GM19025 (cell line): ENCODE measurements around the gene RPL27A.

Experiments used
- ATAC-seq: cut with Tn5 transposase; IDR thresholded peaks from one replicate; pipeline ENCODE4 v1.9.1; 2021; ENCODE audit warnings: mild to moderate bottlenecking, low read depth, moderate library complexity; ENCODE audit not compliant: unreplicated experiment

Gene RPL27A

GRCh38 chr11:8672346-8672745 is 10.2 kb upstream of the RPL27A start:
- no peak for ATAC-seq

- ATAC-seq: no peak
Observed at GRCh38 chr11:8674859-8675258, 7.7 kb upstream of the RPL27A start.

- no peak for ATAC-seq
Observed at GRCh38 chr11:8676458-8676857, 6.1 kb upstream of the RPL27A start.

DNA sequence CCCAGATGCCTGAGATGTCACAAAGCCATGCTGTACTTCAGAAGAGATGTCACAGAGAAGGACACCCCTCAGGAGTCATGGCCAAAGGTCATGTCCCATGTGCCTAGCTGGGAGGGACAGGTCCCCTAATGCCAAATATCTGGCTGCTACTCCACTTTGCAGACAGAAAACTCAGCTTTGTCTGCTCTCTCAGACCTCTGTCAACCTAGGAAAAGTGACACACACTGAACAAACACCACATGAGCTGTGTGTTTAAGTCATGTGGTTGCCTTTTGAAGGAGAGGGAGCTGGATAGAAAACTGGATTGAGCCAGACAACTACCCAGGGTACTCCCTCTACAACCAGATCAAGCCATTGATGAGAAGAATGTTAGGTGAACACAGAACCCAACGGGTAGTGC is 3.6 kb upstream of the RPL27A start:
- ATAC-seq: no peak

- ATAC-seq: no peak
Observed at GRCh38 chr11:8681837-8682302, 722 bp upstream of the RPL27A start.

DNA sequence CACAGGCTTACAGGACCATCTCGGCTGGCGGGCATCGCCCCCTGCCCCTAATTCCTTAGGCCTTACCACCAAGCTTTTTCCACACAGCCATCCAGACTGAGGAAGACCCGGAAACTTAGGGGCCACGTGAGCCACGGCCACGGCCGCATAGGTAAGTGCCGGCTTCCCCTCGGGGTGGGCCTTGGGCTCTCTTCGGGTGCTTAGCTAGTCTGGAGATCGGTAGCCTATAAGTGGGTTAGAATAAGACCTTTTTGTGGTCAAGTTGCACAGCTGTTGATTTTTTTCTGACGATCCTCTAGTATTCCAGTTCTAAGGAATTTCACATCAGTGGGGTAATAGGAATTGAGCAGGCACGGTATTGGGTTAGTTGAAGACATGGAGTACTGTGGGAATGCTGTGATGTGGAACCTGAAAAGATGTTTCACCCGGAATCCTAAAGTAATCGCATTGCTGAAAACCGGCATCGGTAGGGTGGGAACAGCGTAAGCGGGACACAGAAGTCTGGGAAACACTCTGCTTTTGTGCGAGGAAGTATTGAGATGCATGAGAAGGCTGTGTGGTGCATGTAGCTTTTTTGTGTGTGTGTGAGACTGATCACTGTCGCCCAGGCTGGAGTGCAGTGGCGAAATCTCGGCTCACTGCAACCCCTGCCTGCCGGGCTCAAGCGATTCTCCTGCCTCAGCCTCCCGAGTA is 669 bp downstream of the RPL27A start:
- ATAC-seq: no peak

DNA sequence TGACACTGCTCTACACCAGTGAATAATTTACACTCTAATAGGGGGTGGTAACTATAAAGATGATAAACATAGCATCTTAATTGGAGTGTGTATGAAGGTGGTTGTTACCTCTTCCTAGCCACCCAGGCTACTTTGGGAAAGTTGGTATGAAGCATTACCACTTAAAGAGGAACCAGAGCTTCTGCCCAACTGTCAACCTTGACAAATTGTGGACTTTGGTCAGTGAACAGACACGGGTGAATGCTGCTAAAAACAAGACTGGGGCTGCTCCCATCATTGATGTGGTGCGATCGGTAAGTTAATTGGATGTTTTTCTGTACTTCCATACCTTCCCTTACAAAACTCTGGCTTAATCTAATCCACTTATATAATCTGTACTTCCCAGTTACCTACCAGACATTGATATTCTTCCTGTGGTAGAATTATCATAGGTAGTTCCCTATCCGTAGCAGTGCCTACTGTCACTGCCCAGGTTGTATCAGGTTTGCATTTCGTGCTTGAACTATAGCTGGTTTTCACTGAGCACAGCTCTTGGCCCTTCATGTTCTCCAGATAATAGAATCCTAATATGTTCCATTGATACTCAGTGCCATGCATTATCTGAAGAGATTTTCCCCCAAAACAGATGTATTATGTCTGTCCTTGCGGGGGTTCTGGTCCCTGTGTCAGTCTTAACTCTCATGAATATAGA is 2.2 kb downstream of the RPL27A start:
- ATAC-seq: no peak

DNA sequence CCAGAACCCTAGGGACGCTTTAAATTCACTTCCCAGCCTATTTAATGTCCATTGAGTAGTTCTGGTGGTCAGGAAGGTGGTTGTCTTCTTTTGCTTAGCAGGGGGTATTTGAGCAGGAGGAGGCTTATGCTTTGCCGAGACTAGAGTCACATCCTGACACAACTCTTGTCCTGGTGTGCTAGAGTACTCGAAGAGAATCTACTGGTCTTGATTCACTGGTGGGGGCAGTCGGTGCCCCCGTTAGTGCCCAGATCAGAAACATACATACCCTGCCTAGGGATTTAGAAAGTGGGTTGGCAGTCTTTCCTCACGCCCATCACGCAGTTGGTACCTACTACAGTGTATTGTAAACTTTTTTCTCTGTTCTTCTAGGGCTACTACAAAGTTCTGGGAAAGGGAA is 2.7 kb downstream of the RPL27A start:
- no peak for ATAC-seq

- no peak for ATAC-seq
Observed at GRCh38 chr11:8685820-8686219, 3.2 kb downstream of the RPL27A start.

- ATAC-seq: no peak
Observed at GRCh38 chr11:8686325-8686724, 3.7 kb downstream of the RPL27A start.

DNA sequence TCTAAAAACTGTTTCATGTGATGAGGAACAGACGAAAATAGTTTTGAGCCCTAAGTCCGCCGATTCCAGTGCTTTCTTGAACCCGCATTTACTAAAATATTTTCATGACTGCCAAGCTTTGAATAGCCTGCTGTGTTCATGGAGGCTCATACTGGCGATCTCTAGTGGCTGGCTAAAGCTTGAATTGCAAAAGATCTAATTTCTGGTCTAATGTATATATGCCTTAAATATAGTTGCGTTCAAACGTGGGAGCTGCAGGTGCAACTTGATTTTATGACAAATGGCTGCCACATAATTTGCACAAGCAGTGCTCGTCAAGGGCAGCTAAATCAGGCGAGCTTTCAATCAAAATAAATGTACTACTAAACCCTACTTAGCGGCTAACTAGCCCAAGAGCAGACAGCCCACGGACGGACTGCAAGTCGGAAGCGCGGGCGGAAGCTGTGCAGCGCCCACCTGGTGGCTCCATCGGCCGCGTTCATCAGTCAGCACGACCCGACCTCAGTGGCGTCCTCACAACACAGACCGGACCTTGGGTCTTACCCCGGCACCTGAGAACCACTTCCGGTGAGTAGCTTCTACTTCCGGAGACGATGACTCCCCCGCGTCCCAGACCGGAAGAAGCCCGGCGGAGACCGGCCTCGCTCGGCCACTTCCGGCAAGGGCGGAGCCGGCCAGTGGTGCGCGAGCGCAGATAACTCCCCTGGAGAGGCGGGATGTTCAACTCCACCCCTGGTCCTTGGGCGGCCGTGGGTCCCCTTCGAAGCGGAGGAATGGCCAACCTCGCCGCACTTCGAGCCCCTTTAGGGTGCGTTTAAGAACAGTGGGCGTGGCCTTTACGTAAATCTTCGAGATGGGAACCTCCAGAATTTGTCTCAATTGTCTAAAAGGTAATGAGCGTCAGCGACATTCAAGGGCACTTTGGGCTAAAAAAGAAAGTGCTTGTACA is 6.1 kb downstream of the RPL27A start:
- ATAC-seq: peak; percentile 95

DNA sequence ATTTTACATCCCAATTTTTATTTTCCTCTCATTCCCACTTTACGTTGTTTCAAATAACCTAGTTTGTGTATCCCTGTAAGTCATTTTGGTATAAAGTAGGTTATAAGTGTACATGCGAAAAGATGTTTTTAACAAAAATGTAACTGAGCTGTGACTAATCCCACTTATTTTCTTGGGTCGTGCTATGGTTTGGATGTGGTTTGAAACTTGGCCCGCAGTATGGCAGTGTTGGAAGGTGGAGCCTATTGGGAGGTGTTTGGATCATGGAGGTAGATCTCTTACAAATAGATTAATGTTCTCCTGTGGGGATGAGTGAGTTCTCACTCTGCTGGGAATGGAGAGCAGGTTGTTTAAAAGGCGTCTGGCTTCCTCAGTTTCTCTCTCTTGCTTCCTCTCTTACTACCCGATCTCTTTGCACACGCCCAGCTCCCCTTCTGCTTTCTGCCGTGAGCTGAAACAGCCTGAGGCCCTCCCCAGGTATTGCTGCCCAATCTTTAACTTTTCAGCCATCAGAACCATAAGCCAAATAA is 7.2 kb downstream of the RPL27A start:
- no peak for ATAC-seq

DNA sequence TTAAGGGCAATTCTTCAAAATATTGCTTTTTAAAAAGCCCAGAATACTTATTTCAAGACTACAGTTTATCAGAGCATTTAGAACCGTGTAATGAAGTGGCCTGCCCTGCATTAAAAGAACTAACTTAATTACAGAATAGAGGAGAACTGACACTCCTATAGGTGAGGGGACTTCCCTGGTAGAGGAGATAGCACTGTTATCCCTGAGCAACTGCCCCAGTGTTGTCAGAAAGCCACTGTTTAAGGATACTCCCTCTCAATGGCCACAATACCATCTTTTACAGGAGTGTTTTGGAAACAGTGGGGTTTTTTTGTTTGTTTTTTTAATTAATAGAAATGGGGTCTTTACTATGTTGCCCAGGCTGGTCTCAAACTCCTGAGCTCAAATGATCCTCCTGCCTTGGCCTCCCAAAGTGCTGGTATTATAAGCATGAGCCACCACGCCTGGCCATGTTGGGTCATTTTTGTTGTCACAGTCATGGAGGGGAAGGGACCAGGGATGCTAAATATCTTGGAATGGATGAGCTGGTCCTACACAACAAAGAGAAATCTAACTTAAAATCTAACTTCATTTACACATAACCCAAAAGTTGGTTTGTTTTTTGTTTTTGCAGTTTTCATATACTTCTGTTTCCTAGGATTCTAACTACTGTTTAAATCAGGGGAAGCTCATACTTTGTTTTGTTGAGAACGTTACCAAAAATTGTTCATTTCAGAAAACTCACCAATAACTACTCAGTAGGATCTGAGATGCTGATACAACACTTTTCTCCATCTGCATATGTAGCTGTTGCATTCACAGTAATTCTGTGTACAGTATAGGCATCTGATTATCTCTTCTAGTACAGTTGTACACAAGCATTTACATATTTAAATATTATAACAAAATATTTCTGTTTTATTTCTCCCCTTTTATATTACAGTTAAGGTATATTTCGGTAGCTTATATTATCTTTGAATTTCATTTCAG is 8.1 kb downstream of the RPL27A start:
- no peak for ATAC-seq

DNA sequence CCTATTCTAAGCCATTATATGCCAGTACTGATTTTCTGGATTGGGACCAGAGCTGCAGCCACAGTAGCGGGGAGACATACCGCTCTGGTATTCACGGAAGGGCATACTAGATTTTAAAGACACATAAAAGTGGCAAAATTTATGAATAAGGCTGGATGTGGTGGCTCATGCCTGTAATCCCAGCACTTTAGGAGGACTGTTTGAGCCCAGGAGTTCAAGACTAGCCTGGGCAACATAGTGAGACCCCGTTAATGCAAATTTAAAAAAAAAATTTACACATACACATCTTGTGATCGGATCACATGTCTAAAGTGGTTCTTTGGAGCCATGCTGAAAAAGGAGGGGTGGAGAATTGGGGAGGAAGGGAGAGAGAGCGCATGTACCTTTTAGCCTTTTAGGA is 9.0 kb downstream of the RPL27A start:
- no peak for ATAC-seq

- ATAC-seq: no peak
Observed at GRCh38 chr11:8692417-8692816, 9.8 kb downstream of the RPL27A start.

DNA sequence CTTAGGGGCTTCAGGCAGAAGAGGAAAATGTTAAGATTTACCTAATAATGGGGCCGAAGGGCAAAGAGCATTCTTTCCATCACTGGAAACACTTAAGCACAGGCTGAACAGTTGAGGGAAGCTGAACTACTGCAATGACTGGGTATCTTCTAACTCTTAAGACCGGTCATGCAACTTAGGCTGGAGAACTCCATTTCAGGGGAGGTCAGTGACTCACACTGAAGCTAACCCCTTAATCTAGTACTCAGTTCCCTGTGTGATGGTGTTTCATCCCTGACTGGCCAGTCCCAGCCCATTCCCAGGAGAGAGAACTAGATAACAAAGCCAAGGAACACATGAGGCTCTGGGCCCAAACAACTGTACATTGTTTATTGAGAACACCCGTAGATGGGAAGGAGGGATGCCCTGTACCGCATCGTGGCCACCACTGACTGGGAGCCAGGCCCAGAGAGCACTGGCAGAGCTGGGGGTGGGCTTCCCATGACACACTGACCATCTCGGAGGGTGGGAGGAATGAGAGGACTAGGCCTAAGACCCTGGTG is 10.5 kb downstream of the RPL27A start:
- no peak for ATAC-seq

DNA sequence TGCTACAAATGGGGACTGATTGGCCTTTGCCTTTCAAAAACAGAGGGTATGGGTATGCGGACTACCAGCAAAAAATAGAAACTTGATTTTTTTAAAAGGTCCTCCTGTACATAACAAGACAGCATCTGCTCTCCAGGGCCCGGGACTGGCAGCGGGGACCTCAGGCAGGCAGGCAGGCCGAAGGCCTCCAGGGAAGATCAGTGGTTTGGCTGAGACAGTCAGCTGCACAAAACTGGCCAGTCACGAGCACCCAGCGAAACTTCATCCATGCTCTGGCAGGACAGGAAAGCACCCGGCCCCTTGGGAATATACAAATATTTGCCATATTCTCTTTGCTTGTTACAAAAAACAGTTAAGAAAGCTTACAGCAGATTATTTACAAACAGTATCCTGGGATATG is 11.0 kb downstream of the RPL27A start:
- no peak for ATAC-seq

GRCh38 chr11:8694137-8694536 is 11.5 kb downstream of the RPL27A start:
- no peak for ATAC-seq

GRCh38 chr11:8697054-8697453 is 14.5 kb downstream of the RPL27A start:
- ATAC-seq: no peak
